ENCODE data around the gene TMEM108. TPM values are rescaled to one million over a fixed set of nuclear protein-coding genes. Genes with fewer than 3 reads are reported as not detected.

The TMEM108 gene
- total and polyA plus RNA-seq, 10 of the 15 experiments (the other 5 are each of a cell fraction or from before 2014, with no cell fraction given): 0.02 to 0.58 (median 0.12) TPM; not detected in 5

- WGBS (ENCODE audit: insufficient coverage, insufficient replicate concordance, low lambda C conversion rate, missing lambda C conversion rate): 35% methylated on average over 5 of the region's 5 CpGs
- in situ Hi-C loops (cut with MboI): no loop called here
- H3K4me1 ChIP-seq (ENCODE audit: control insufficient read depth, insufficient read depth, low read length): no peaks in the 10 kb centered on the region; the same call in 1 of the 2 replicates
- TF ChIP-seq TCF7 (IDR thresholded peaks at IDR 0.05; ENCODE audit: borderline replicate concordance) (no peak), ZNF274 (IDR thresholded peaks at IDR 0.05; ENCODE audit: insufficient read depth, insufficient read length) (no peak), SMAD1 (IDR thresholded peaks at IDR 0.05; ENCODE audit: low read depth, partially characterized antibody) (no peak), MTA2 (IDR thresholded peaks at IDR 0.05; ENCODE audit: low read depth) (no peak), ETV6 (conservative IDR thresholded peaks at IDR 0.05 in 1 of 2, IDR thresholded peaks at IDR 0.05 in 1 of 2; ENCODE audit: borderline replicate concordance in 1 of 2, low read depth in 1 of 2) (no peak), NFIC (IDR thresholded peaks at IDR 0.05; ENCODE audit: low read depth, low read length) (no peak), BCLAF1 (IDR thresholded peaks at IDR 0.05) (no peak), EED (IDR thresholded peaks at IDR 0.05; ENCODE audit: low read depth) (no peak), SIN3A (IDR thresholded peaks at IDR 0.05; ENCODE audit: low read depth, low read length) (no peak), SUZ12 (IDR thresholded peaks at IDR 0.05; ENCODE audit: unreplicated experiment) (no peak), TCF3 (IDR thresholded peaks at IDR 0.05; ENCODE audit: borderline replicate concordance, insufficient read depth, low read depth, low read length) (no peak), ATF7 (IDR thresholded peaks at IDR 0.05; ENCODE audit: low read depth) (no peak), CBX5 (IDR thresholded peaks at IDR 0.05; ENCODE audit: low read depth) (no peak), ATF2 (IDR thresholded peaks at IDR 0.05; ENCODE audit: low read length) (no peak), ZBTB11 (CRISPR knock-in tag; IDR thresholded peaks at IDR 0.05) (no peak), ZSCAN29 (IDR thresholded peaks at IDR 0.05) (no peak), USF2 (IDR thresholded peaks at IDR 0.05; ENCODE audit: borderline replicate concordance, low read depth, low read length) (no peak)
Observed at GRCh38 chr3:133296981-133297380, 258.8 kb downstream of the TMEM108 start.

More at GRCh38 chr3:133296981-133297380, 258.8 kb downstream of the TMEM108 start:
- FAIRE-seq: no peak
- intact Hi-C loops (cut with micrococcal nuclease; ENCODE audit: unreplicated experiment): loop anchor here (10.0 kb wide), 1 partner anchor 572 kb away; the partner anchor contains the start of gene NPHP3
- no peaks in the 10 kb centered on the region for H3K9me3 ChIP-seq (replicated peaks; ENCODE audit: control insufficient read depth, insufficient read depth, low read length)
- RAD21 ChIA-PET (ENCODE audit: unreplicated experiment): no interaction called here
- no peak overlapping the region for H3K27ac ChIP-seq (ENCODE audit: control insufficient read depth, insufficient read depth)
- CTCF ChIA-PET: no interaction called here
- BruUV-seq (replicated peaks): no TSS peak
- no peak for DNase-seq (ENCODE audit: low read depth, low spot score)
- H3K79me2 ChIP-seq (ENCODE audit: control insufficient read depth, insufficient read depth, low read length): no peaks in the 10 kb centered on the region
- POLR2A ChIA-PET: no interaction called here
- no peaks in the 10 kb centered on the region; a peak in 1 of 4 replicates for H3K27me3 ChIP-seq (replicated peaks in 1 of 2; ENCODE audit: control insufficient read depth in 2 of 2, insufficient read depth in 2 of 2, low read length in 1 of 2)
- SMC1A ChIA-PET (ENCODE audit: uncharacterized antibody, unreplicated experiment): interaction anchor here (1.2 to 1.3 kb wide), 2 partner anchors 14 to 42 kb away, joined by 3 to 4 read pairs; no protein-coding TSS in a partner anchor
- ATAC-seq: no peak
- H2AFZ ChIP-seq (ENCODE audit: control insufficient read depth, low read depth, low read length): no peak overlapping the region
- H3K36me3 ChIP-seq (ENCODE audit: control insufficient read depth in 2 of 2, insufficient read depth in 2 of 2, low read length in 1 of 2): no peaks in the 10 kb centered on the region
- H3K4me3 ChIP-seq: no peak overlapping the region
- H4K20me1 ChIP-seq (ENCODE audit: control insufficient read depth, insufficient read depth): no peaks in the 10 kb centered on the region
- no peak overlapping the region for H3K9ac ChIP-seq (ENCODE audit: control insufficient read depth, insufficient read depth, low read length)
- H3K4me2 ChIP-seq (ENCODE audit: control insufficient read depth, insufficient read depth): no peak overlapping the region

All from GM12878 (cell line).